HS-27A (cell line): ENCODE results near the gene ZNF230.

Experiments used
- DNase-seq: peaks from one replicate; pipeline ENCODE4 v3.0.0-alpha.2; 2012; ENCODE audit warnings: low read depth, missing footprints

The ZNF230 gene

DNA sequence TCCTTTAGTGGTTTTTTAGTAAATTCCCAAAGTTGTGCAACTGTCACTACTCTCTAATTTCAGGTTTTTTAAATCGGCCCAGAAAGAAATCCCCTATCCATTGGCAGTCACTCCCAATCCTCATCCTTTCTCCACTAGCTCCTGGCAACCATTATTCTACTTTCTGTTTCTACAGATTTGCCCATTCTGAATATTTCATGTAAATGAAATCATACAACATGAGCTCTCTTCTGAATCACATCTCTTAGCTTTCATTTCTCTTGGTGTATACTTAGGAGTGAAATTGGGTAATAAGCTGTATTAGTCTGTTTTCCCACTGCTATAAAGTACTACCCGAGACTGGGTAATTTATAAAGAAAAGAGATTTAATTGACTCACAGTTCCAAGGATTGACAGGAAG, 39.4 kb downstream of the ZNF230 start:
- no peak for DNase-seq

DNA sequence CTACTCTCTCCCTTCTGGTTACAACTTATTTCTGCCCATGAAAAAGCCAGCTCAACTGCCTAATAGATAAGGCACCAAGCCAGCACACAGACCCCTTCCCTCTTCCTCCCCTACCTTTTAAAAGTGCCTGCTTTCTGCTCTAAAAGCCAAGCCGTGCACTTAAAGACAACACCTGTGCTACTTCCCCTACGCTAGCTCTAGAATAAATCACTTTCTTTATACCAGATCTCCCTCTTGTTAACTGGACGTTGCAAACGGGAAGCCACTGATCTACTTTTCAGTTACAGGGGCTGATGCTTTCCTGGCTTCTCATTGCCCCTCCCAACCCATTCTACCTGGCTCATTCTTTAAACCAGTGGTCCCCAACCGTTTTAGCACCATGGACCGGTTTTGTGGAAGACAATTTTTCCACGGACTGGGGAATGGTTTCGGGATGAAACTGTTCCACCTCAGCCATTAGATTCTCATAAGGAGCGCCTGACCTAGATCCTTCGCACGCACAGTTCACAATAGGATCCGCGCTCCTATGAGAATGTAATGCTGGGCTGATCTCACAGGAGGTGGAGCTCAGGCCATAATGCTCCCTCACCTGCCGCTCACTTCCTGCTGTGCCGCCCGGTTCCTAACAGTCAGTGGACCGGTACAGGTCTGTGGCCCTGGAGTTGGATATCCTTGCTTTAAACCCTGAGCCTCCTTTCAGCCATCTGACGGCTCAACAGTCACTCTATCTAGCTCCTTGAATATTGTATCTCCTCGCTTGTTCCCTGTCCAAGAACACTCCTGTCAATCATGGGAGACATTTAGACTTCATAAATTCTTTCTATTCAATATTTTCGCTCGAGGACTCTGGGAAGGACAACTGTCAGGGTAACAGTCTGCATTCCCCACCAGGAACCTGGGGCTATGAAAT, 48.2 kb downstream of the ZNF230 start:
- no peak for DNase-seq

DNA sequence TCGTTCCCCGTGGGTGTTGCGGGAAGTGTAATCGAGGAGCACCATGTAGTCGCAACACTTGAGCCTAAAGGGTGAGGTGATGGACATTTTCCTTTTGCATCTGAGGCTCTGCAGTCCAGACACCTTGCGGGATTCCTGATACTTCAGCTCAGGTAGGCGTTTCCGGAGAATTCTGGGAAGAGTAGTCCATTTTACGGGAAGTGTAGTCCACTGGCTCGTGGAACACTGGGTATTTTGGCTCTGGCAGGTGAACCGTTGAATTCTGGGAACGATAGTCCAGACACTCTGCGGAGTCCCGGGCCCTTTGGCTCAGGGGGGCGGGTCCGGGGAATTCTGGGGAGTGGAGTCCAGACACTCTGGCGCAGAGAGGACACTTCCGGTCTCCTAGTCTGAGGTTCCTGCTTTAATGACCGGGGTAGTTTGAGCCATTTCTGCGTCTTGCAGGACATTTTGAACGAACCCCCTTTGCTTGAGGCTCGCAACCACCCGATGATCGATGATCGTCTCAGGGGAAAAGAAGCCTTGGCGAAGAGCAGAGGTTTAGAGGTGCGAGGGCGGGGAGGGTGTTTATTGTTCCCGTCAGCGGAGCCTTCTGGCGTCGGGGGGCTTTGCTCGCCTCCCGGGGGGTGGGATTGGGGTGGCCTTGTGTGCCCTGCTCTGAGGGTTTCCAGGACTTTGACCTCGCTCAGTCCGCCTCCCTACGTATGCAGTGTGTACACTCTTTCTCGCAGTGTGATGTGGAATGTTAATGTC, 49.1 kb downstream of the ZNF230 start, which contains the start of gene ZNF223:
Gene ZNF223 (plus strand): TSS at position 387 of the 753 bp plus-strand sequence. CDS start 3,141 bp downstream, outside the sequence.
- DNase-seq = peak; percentile 91

DNA sequence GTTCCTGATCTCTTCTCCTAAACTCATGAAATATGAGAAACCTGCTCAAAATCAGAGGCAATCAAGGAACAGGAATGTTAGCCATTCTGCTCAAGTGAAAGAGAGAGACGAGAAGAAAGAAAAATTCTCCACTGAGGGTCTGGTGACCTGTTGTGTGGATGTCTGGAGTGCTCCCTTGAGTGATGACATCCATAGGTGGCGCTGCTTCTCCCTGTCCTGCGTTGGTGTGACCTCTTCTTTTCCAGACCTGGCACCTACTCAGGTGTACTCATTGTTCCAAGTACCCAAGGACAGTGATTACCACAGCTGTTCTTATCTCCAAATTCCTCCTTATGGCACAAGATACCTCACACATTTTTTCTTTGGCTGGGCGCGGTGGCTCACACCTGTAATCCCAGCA, 53.1 kb downstream of the ZNF230 start:
- no peak for DNase-seq

DNA sequence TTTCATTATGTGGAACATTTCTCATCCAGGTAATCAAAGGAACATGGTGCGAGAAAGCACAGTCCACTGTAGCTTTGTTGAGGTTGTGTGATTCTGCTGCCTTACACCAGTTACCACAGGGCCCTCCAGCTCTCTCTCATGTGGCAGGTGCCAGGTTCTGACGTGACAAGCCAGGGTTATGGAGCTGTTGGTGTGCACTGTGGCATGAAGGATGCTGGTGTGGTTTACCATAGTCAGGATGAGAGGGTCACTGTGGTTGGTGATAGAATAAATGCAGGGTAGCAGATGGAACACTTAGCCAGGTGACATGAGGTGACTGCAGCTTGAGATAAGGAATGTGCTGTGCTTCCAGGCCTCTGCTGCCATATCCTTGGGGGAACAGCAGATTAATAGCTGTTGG, 56.5 kb downstream of the ZNF230 start:
- no peak for DNase-seq

DNA sequence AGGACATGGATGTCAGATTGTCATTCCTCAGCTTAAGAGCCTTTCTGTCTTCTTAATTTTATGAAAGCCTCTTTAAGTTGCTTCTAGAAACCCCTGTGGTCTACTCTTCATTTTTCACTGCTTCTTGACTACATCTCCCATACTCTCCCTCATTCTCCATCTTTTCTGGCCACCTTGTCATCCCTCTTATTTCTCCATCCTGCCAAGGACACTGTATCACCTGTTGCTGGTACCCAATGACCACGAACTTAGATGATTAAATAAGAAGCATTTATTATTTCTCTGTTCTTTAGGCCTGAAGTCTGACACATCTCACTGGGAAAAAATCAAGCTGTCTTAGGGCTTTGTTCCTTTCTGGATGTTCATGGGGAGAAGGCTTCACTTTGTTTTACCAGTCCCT, 58.3 kb downstream of the ZNF230 start:
- DNase-seq = no peak
